ENCODE measurements around the gene MTCL1.
A peak's percentile ranks its signal among the peaks of the same experiment; 100 is the strongest.

MTCL1 gene

DNA sequence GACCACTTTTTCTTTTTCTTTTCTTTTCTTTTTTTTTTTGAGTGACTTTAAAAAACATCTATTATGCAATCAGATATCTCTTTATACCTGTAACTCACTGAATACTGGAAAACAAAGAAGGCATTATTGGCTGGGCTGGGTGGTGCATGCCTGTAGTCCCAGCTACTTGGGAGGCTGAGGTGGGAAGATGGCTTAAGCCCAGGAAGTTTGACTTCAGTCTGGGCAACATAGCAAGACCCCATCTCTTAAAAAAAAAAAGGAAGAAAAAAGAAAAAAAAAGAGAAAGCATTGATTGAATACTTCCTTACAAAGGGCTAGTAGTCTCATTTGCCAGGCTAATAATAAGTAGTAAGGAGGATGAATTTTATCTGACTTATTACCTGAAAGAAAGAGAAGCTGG, 2.7 kb upstream of the MTCL1 start:
- TF ChIP-seq CTCF (IDR thresholded peaks at IDR 0.05; ENCODE audit: unreplicated experiment in 3 of 3), result no peak
- Mint-ChIP-seq H3K36me3 (ENCODE audit: low read depth) (no peaks in the 10 kb centered on the region), H3K27ac (peak overlapping the region in 1 of 3 experiments; percentile 77), H3K27me3 (ENCODE audit: low read depth) (peaks cover 39% of the 10 kb centered on the region), H3K4me1 (peaks cover 28% of the 10 kb centered on the region), H3K4me3 (peak overlapping the region; percentile 60 to 91 (median 76)), H3K9me3 (no peaks in the 10 kb centered on the region)

DNA sequence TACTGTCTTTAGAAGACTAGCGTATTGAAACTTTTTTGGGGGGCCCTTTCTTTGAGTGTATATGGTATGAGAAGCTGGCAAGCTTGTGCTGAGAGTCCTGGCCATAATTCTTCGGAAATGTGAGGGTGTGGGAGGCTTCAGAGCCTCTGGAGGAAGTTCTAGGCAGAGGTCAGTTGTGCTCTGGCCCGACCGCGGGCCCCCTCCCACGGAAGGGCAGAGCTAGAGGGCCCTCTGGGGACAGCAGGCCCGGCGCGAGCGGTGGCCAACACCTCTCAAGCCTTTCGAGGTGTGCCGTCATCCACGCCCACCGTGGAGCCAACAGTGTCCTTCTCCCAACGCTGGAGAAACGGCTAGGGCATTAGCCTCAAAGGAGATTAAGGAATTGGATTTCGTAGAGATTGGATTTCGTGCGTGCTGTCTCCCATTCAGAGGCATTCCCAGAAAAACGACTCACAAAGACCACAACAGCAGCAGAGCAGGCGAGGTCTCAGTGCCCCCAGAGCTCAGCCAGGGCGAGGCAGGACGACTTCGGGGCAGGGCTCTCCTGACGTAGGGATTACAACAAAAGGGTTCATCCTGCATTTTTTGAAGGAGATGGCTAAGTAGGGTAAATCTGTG, 2.2 kb upstream of the MTCL1 start:
- Mint-ChIP-seq H3K27me3 (ENCODE audit: low read depth) (peaks cover 44% of the 10 kb centered on the region), H3K4me3 (peak overlapping the region; percentile 83 to 93 (median 91)), H3K4me1 (peaks cover 28% of the 10 kb centered on the region), H3K9me3 (no peaks in the 10 kb centered on the region), H3K27ac (peak overlapping the region in 1 of 3 experiments; percentile 77), H3K36me3 (ENCODE audit: low read depth) (no peaks in the 10 kb centered on the region)
- no peak for TF ChIP-seq CTCF (IDR thresholded peaks at IDR 0.05; ENCODE audit: unreplicated experiment in 3 of 3)

DNA sequence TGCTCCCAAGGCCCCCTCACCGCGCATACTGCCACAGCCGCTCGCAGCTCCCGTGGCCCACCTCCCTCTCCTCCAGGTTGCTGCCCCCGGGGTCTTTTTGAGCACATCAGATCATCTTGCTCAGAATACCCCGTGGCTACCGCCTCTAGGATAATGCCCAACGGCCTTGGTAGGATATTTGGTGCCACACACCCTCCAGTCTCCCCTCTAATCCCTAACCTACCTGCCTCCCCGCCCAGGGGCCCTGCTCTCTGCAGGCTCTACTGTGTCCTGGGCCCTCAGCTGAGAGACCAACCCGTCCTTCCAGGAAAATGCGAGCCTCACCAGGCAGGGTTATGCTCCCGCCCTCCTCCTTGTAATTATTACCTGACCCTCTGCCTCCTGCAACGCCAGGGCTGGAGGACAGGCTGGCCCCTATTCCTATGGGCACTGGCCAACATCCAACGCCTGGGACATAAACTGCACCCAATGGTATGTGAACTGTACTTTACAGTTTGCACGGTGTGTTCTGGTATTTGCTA, 1.5 kb upstream of the MTCL1 start:
- peaks cover 28% of the 10 kb centered on the region for H3K4me1 Mint-ChIP-seq
- no peaks in the 10 kb centered on the region for H3K36me3 Mint-ChIP-seq (ENCODE audit: low read depth)
- H3K27me3 Mint-ChIP-seq (ENCODE audit: low read depth), result peaks cover 51% of the 10 kb centered on the region
- no peak for TF ChIP-seq CTCF (IDR thresholded peaks at IDR 0.05; ENCODE audit: unreplicated experiment in 3 of 3)
- H3K4me3 Mint-ChIP-seq, result peak overlapping the region; percentile 91 to 93 (median 91)
- peak overlapping the region in 1 of 3 experiments; percentile 52 for H3K27ac Mint-ChIP-seq
- H3K9me3 Mint-ChIP-seq, result no peaks in the 10 kb centered on the region

- Mint-ChIP-seq H3K4me1 (peaks cover 28% of the 10 kb centered on the region), H3K27me3 (ENCODE audit: low read depth) (peaks cover 57% of the 10 kb centered on the region), H3K36me3 (ENCODE audit: low read depth) (no peaks in the 10 kb centered on the region), H3K4me3 (peak overlapping the region; percentile 91 to 93 (median 91)), H3K9me3 (no peaks in the 10 kb centered on the region), H3K27ac (peak overlapping the region in 2 of 3 experiments; percentile 52 to 60)
- TF ChIP-seq CTCF (IDR thresholded peaks at IDR 0.05; ENCODE audit: unreplicated experiment in 3 of 3), result no peak
Observed at GRCh38 chr18:8704361-8705237, 757 bp upstream of the MTCL1 start.

- H3K4me1 Mint-ChIP-seq, result peaks cover 28% of the 10 kb centered on the region
- peaks cover 4% of the 10 kb centered on the region for H3K36me3 Mint-ChIP-seq (ENCODE audit: low read depth)
- no peak for TF ChIP-seq CTCF (IDR thresholded peaks at IDR 0.05; ENCODE audit: unreplicated experiment in 3 of 3)
- peaks cover 54% of the 10 kb centered on the region for H3K27me3 Mint-ChIP-seq (ENCODE audit: low read depth)
- peak overlapping the region in 1 of 3 experiments; percentile 16 for H3K27ac Mint-ChIP-seq
- peaks cover 2% of the 10 kb centered on the region for H3K9me3 Mint-ChIP-seq
- H3K4me3 Mint-ChIP-seq, result peak overlapping the region; percentile 94 to 98 (median 98)
Observed at GRCh38 chr18:8705961-8706790, 820 bp downstream of the MTCL1 start.
